ENCODE results near the gene IL15RA. TPM values are rescaled to one million over a fixed set of nuclear protein-coding genes. Genes with fewer than 3 reads are reported as not detected.

IL15RA gene
- total and polyA plus RNA-seq, 2 donors, result 5.5 to 12.0 TPM

- no peak for DNase-seq (ENCODE audit: low read depth in 6 of 9, low spot score in 9 of 9)
- peaks cover 75 to 93% of the 10 kb centered on the region in 2 donors for H3K36me3 ChIP-seq (ENCODE audit: control insufficient read depth in 2 of 2, insufficient read depth in 2 of 2, low read length in 1 of 2)
Observed at GRCh38 chr10:5932345-5932744, 45.0 kb downstream of the IL15RA start.

GRCh38 chr10:5930272-5930671, 47.1 kb downstream of the IL15RA start:
- Histone ChIP-seq H3K9me3 (ENCODE audit: control insufficient read depth in 2 of 2, insufficient read depth in 1 of 2, low read length in 1 of 2) (no peaks in the 10 kb centered on the region), H3K36me3 (ENCODE audit: control insufficient read depth in 2 of 2, insufficient read depth in 2 of 2, low read length in 1 of 2) (peaks cover 70 to 93% of the 10 kb centered on the region in 2 donors)
- WGBS, result 98% methylated on average over 11 of the region's 11 CpGs

More at GRCh38 chr10:5932345-5932744, 45.0 kb downstream of the IL15RA start:
- Histone ChIP-seq H3K27ac (ENCODE audit: low read depth in 1 of 2, low read length in 1 of 2) (no peak overlapping the region), H3K9me3 (ENCODE audit: control insufficient read depth in 2 of 2, insufficient read depth in 1 of 2, low read length in 1 of 2) (no peaks in the 10 kb centered on the region), H3K27me3 (ENCODE audit: control insufficient read depth in 2 of 2, insufficient read depth in 1 of 2, low read length in 1 of 2) (no peaks in the 10 kb centered on the region), H3K4me3 (ENCODE audit: low read length in 2 of 2) (no peak overlapping the region), H3K4me1 (ENCODE audit: control insufficient read depth in 2 of 2, insufficient read depth in 2 of 2, low read length in 2 of 2) (no peaks in the 10 kb centered on the region)
- WGBS, result 94% methylated on average over 5 of the region's 5 CpGs

GRCh38 chr10:5929442-5929841, 47.9 kb downstream of the IL15RA start:
- no peak overlapping the region for H3K27ac ChIP-seq (ENCODE audit: low read depth in 1 of 2, low read length in 1 of 2)
- no peaks in the 10 kb centered on the region for H3K4me1 ChIP-seq (ENCODE audit: control insufficient read depth in 2 of 2, insufficient read depth in 2 of 2, low read length in 2 of 2)
- H3K9me3 ChIP-seq (ENCODE audit: control insufficient read depth in 2 of 2, insufficient read depth in 1 of 2, low read length in 1 of 2), result no peaks in the 10 kb centered on the region
- 94% methylated on average over 8 of the region's 8 CpGs for WGBS
- H3K36me3 ChIP-seq (ENCODE audit: control insufficient read depth in 2 of 2, insufficient read depth in 2 of 2, low read length in 1 of 2), result peaks cover 74 to 95% of the 10 kb centered on the region in 2 donors
- H3K4me3 ChIP-seq (ENCODE audit: low read length in 2 of 2), result no peak overlapping the region
- H3K27me3 ChIP-seq (ENCODE audit: control insufficient read depth in 2 of 2, insufficient read depth in 1 of 2, low read length in 1 of 2), result no peaks in the 10 kb centered on the region
- no peak for DNase-seq (ENCODE audit: low read depth in 6 of 9, low spot score in 9 of 9)

More at GRCh38 chr10:5930272-5930671, 47.1 kb downstream of the IL15RA start:
- no peaks in the 10 kb centered on the region for H3K27me3 ChIP-seq (ENCODE audit: control insufficient read depth in 2 of 2, insufficient read depth in 1 of 2, low read length in 1 of 2)
- no peak overlapping the region for H3K27ac ChIP-seq (ENCODE audit: low read depth in 1 of 2, low read length in 1 of 2)
- no peaks in the 10 kb centered on the region for H3K4me1 ChIP-seq (ENCODE audit: control insufficient read depth in 2 of 2, insufficient read depth in 2 of 2, low read length in 2 of 2)
- H3K4me3 ChIP-seq (ENCODE audit: low read length in 2 of 2), result no peak overlapping the region
- DNase-seq (ENCODE audit: low read depth in 6 of 9, low spot score in 9 of 9), result no peak

GRCh38 chr10:5927306-5927705, 50.0 kb downstream of the IL15RA start:
- no peak for DNase-seq (ENCODE audit: low read depth in 6 of 9, low spot score in 9 of 9)
- Histone ChIP-seq H3K27ac (ENCODE audit: low read depth in 1 of 2, low read length in 1 of 2) (no peak overlapping the region), H3K4me1 (ENCODE audit: control insufficient read depth in 2 of 2, insufficient read depth in 2 of 2, low read length in 2 of 2) (no peaks in the 10 kb centered on the region), H3K36me3 (ENCODE audit: control insufficient read depth in 2 of 2, insufficient read depth in 2 of 2, low read length in 1 of 2) (peaks cover 83 to 94% of the 10 kb centered on the region in 2 donors), H3K27me3 (ENCODE audit: control insufficient read depth in 2 of 2, insufficient read depth in 1 of 2, low read length in 1 of 2) (no peaks in the 10 kb centered on the region), H3K4me3 (ENCODE audit: low read length in 2 of 2) (no peak overlapping the region), H3K9me3 (ENCODE audit: control insufficient read depth in 2 of 2, insufficient read depth in 1 of 2, low read length in 1 of 2) (no peaks in the 10 kb centered on the region)
- 96% methylated on average over 8 of the region's 8 CpGs for WGBS

GRCh38 chr10:5924889-5925288, 52.5 kb downstream of the IL15RA start:
- no peak overlapping the region for H3K4me3 ChIP-seq (ENCODE audit: low read length in 2 of 2)
- whole genome bisulfite sequencing, result 97% methylated on average over 10 of the region's 10 CpGs
- no peak overlapping the region for H3K27ac ChIP-seq (ENCODE audit: low read depth in 1 of 2, low read length in 1 of 2)
- peaks cover 83 to 93% of the 10 kb centered on the region in 2 donors for H3K36me3 ChIP-seq (ENCODE audit: control insufficient read depth in 2 of 2, insufficient read depth in 2 of 2, low read length in 1 of 2)
- no peaks in the 10 kb centered on the region for H3K4me1 ChIP-seq (ENCODE audit: control insufficient read depth in 2 of 2, insufficient read depth in 2 of 2, low read length in 2 of 2)
- no peaks in the 10 kb centered on the region for H3K27me3 ChIP-seq (ENCODE audit: control insufficient read depth in 2 of 2, insufficient read depth in 1 of 2, low read length in 1 of 2)
- no peak for DNase-seq (ENCODE audit: low read depth in 6 of 9, low spot score in 9 of 9)
- H3K9me3 ChIP-seq (ENCODE audit: control insufficient read depth in 2 of 2, insufficient read depth in 1 of 2, low read length in 1 of 2), result no peaks in the 10 kb centered on the region

- Histone ChIP-seq H3K9me3 (ENCODE audit: control insufficient read depth in 2 of 2, insufficient read depth in 1 of 2, low read length in 1 of 2) (no peaks in the 10 kb centered on the region), H3K36me3 (ENCODE audit: control insufficient read depth in 2 of 2, insufficient read depth in 2 of 2, low read length in 1 of 2) (peaks cover 82 to 93% of the 10 kb centered on the region in 2 donors), H3K4me1 (ENCODE audit: control insufficient read depth in 2 of 2, insufficient read depth in 2 of 2, low read length in 2 of 2) (peaks cover 0 to 2% of the 10 kb centered on the region in 2 donors), H3K27ac (ENCODE audit: low read depth in 1 of 2, low read length in 1 of 2) (no peak overlapping the region), H3K4me3 (ENCODE audit: low read length in 2 of 2) (no peak overlapping the region), H3K27me3 (ENCODE audit: control insufficient read depth in 2 of 2, insufficient read depth in 1 of 2, low read length in 1 of 2) (no peaks in the 10 kb centered on the region)
- no peak for DNase-seq (ENCODE audit: low read depth in 6 of 9, low spot score in 9 of 9)
- WGBS, result 97% methylated on average over 5 of the region's 5 CpGs
Observed at GRCh38 chr10:5921746-5922145, 55.6 kb downstream of the IL15RA start.

- Histone ChIP-seq H3K27me3 (ENCODE audit: control insufficient read depth in 2 of 2, insufficient read depth in 1 of 2, low read length in 1 of 2) (no peaks in the 10 kb centered on the region), H3K9me3 (ENCODE audit: control insufficient read depth in 2 of 2, insufficient read depth in 1 of 2, low read length in 1 of 2) (no peaks in the 10 kb centered on the region), H3K36me3 (ENCODE audit: control insufficient read depth in 2 of 2, insufficient read depth in 2 of 2, low read length in 1 of 2) (peaks cover 85 to 94% of the 10 kb centered on the region in 2 donors), H3K4me3 (ENCODE audit: low read length in 2 of 2) (no peak overlapping the region), H3K4me1 (ENCODE audit: control insufficient read depth in 2 of 2, insufficient read depth in 2 of 2, low read length in 2 of 2) (peaks cover 0 to 2% of the 10 kb centered on the region in 2 donors), H3K27ac (ENCODE audit: low read depth in 1 of 2, low read length in 1 of 2) (no peak overlapping the region)
- WGBS, result 98% methylated on average over 7 of the region's 7 CpGs
- DNase-seq (ENCODE audit: low read depth in 6 of 9, low spot score in 9 of 9), result no peak
Observed at GRCh38 chr10:5919568-5919967, 57.8 kb downstream of the IL15RA start.

- H3K4me1 ChIP-seq (ENCODE audit: control insufficient read depth in 2 of 2, insufficient read depth in 2 of 2, low read length in 2 of 2), result peaks cover 0 to 2% of the 10 kb centered on the region in 2 donors
- WGBS, result 96% methylated on average over 4 of the region's 4 CpGs
- H3K36me3 ChIP-seq (ENCODE audit: control insufficient read depth in 2 of 2, insufficient read depth in 2 of 2, low read length in 1 of 2), result peaks cover 85 to 94% of the 10 kb centered on the region in 2 donors
- no peak overlapping the region for H3K27ac ChIP-seq (ENCODE audit: low read depth in 1 of 2, low read length in 1 of 2)
- no peak overlapping the region for H3K4me3 ChIP-seq (ENCODE audit: low read length in 2 of 2)
- no peaks in the 10 kb centered on the region for H3K9me3 ChIP-seq (ENCODE audit: control insufficient read depth in 2 of 2, insufficient read depth in 1 of 2, low read length in 1 of 2)
- DNase-seq (ENCODE audit: low read depth in 6 of 9, low spot score in 9 of 9), result no peak
- H3K27me3 ChIP-seq (ENCODE audit: control insufficient read depth in 2 of 2, insufficient read depth in 1 of 2, low read length in 1 of 2), result no peaks in the 10 kb centered on the region
Observed at GRCh38 chr10:5918763-5919162, 58.6 kb downstream of the IL15RA start.

- no peaks in the 10 kb centered on the region for H3K27me3 ChIP-seq (ENCODE audit: control insufficient read depth in 2 of 2, insufficient read depth in 1 of 2, low read length in 1 of 2)
- H3K4me3 ChIP-seq (ENCODE audit: low read length in 2 of 2), result no peak overlapping the region
- WGBS, result 98% methylated on average over 13 of the region's 13 CpGs
- no peak overlapping the region for H3K27ac ChIP-seq (ENCODE audit: low read depth in 1 of 2, low read length in 1 of 2)
- DNase-seq (ENCODE audit: low read depth in 6 of 9, low spot score in 9 of 9), result no peak
- H3K9me3 ChIP-seq (ENCODE audit: control insufficient read depth in 2 of 2, insufficient read depth in 1 of 2, low read length in 1 of 2), result no peaks in the 10 kb centered on the region
- H3K4me1 ChIP-seq (ENCODE audit: control insufficient read depth in 2 of 2, insufficient read depth in 2 of 2, low read length in 2 of 2), result peaks cover 0 to 2% of the 10 kb centered on the region in 2 donors
- peaks cover 84 to 96% of the 10 kb centered on the region in 2 donors for H3K36me3 ChIP-seq (ENCODE audit: control insufficient read depth in 2 of 2, insufficient read depth in 2 of 2, low read length in 1 of 2)
Observed at GRCh38 chr10:5917305-5917704, 60.0 kb downstream of the IL15RA start.
